ENCODE results near the gene GSTT4.
"Not testable (repeated sequence)": the region's sequence is repeated elsewhere in the genome, so short reads cannot be mapped to it uniquely, and the experiment has no call there.

Gene GSTT4

DNA sequence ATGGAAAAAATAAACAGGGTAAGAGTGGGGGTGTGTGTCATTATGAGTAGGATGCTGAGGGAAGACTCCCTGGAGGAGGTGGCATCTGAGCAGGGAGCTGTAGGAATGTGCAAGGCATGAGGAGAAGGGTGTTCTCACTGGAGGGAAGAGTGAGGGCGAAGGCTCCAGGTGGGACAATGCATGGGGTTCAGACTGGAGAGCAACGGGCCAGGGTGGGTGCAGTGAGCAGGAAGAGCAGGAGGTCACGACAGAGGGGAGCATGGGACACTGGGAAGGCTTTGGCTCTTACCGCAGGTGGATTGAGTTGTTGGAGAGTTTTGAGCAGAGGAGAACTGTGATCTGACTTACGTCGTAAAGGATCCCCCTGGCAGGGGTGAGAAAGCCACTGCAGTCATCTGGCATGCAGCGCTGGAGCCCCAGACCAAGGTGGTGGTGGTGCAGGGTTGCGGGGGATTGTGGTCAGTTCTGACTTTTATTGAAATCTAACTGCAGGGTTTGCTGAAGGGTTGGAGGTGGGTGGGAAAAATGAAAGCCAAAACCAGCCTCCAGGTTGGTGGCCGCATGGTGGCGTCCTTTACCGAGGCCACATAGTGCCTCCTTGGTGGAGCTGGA, 52.4 kb downstream of the GSTT4 start:
- DNase-seq (ENCODE audit: low read depth): not testable (repeated sequence)

DNA sequence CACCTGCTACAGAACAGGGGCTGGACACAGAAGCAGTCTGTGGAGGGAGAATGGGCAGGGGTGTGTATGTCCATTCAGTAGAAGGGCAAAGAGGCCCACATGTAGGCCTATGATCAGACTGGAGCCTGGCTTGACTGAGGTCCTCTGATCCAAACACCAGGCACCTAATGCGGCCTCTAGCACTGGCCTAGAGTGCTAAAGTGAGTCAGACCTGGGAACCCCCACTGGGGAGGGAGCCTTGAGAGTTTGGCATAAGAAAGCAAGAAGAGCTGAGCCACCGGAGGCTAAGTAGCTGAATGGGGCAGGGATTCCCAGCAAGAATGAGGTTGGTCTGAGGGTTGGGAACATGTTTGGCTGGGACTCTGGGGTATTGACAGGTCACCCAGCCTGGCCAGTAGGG, 53.9 kb downstream of the GSTT4 start:
- not testable (repeated sequence) for DNase-seq (ENCODE audit: low read depth)

DNA sequence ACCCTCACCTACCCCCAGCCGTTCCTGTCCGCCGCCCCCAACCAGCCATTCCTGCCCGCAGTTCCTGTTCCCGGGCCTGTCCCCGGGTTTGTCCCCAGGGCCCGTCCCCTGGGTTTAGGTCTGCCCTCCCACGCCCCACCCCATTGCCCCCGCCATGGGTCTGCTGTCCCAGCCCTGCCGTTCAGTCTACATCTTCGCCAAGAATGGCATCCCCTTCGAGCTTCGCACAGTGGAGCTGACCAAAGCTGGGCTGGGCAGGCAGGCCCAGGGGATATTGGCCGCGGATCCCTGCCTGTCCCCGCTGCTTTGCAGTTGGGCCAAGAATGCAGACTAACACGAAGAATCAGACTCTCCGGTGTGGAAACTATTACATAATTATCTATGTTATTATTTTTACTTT, 55.5 kb downstream of the GSTT4 start:
- not testable (repeated sequence) for DNase-seq (ENCODE audit: low read depth)

Measured in HS-27A (cell line).